Neural progenitor cell (in vitro differentiated cells): ENCODE measurements around the gene SYNDIG1.

Experiments used
- CTCF ChIP-seq: fragments of 200-600 bp; sonication (generic); IDR thresholded peaks from 2 replicates; pipeline ENCODE4 v1.5.1; 2017; ENCODE audit warnings: antibody characterized with exemption, mild to moderate bottlenecking
- EZH2 ChIP-seq: fragments of 200-600 bp; sonication (generic); IDR thresholded peaks from 2 replicates; pipeline ENCODE4 v1.6.1; 2017; ENCODE audit warnings: antibody characterized with exemption, mild to moderate bottlenecking, moderate library complexity

DNA sequence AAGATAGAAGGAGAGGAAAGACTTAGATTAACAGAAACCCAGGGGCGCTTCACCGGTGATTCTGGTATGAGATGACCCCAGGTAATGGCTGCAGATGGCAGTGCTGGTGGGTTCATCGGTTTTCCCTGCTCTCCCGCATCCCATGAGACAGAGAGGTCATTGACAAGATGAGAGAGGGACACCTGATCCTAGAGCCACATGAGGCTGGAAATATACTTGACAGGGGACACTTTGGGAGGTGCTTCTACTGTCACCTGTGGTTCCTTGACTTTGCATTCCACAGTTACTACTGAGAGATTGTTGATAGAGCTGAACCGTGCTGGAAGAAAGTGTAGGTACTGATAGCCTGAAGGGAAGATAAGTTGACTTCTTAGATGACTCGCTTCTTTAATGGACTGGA lies 74.3 kb downstream of the SYNDIG1 start:
- no peak for TF ChIP-seq CTCF
- TF ChIP-seq EZH2, result no peak
